ENCODE results near the gene PHRF1. TPM values are rescaled to one million over a fixed set of nuclear protein-coding genes. Genes with fewer than 3 reads are reported as not detected.
A peak's percentile ranks its signal among the peaks of the same experiment; 100 is the strongest.

PHRF1 gene
- total RNA-seq, 3 donors from 2014 or later (not counting 1 experiment from before 2014, with no cell fraction given), result 46.1 to 52.0 (median 46.9) TPM

DNA sequence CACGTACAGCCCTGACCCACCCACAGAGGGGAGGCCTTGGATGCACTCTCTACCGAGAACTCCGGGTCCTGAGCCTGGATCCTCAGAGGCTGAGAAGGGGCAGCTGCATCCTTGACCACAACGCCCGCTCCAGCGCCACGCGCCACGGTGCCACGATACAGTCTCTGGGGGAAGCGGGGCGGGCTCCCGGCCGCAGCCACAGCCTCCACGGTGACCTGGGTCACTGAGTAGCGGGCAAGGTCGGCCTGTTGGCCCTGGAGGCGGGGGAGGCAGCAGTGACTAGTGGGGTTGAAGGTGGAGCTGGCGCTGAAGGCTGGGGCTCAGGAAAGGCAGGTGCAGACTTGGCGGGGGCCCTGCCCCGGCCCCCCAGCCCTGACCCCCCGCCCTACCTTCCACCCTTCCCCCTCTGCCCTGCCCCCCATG is 43.4 kb downstream of the PHRF1 start:
- intact Hi-C loops (cut with micrococcal nuclease), result loop anchor here (5.0 to 10.0 kb wide), 2 partner anchors 42 to 105 kb away; partner anchors contain the start of gene PHRF1
- Mint-ChIP-seq H3K27ac (no peak overlapping the region), H3K4me1 (peaks cover 0 to 11% of the 10 kb centered on the region in 2 donors), H3K9me3 (no peaks in the 10 kb centered on the region), H3K36me3 (no peaks in the 10 kb centered on the region), H3K27me3 (ENCODE audit: low read depth in 2 of 2) (peaks cover 0 to 3% of the 10 kb centered on the region in 2 donors), H3K4me3 (no peak overlapping the region)
- 91% methylated on average over 18 of the region's 22 CpGs for WGBS (ENCODE audit: insufficient coverage)
- Histone ChIP-seq H3K9me3 (ENCODE audit: control insufficient read depth, insufficient read depth, low read length) (no peaks in the 10 kb centered on the region), H3K36me3 (ENCODE audit: control insufficient read depth, insufficient read depth, low read length) (peaks cover under 1% of the 10 kb centered on the region), H3K4me1 (ENCODE audit: control insufficient read depth, insufficient read depth, low read length) (peaks cover 20% of the 10 kb centered on the region), H3K27me3 (ENCODE audit: control insufficient read depth, insufficient read depth, low read length) (no peaks in the 10 kb centered on the region), H3K27ac (ENCODE audit: low read length) (no peak overlapping the region), H3K4me3 (ENCODE audit: low read length) (no peak overlapping the region)
- TF ChIP-seq, protein P1, sequence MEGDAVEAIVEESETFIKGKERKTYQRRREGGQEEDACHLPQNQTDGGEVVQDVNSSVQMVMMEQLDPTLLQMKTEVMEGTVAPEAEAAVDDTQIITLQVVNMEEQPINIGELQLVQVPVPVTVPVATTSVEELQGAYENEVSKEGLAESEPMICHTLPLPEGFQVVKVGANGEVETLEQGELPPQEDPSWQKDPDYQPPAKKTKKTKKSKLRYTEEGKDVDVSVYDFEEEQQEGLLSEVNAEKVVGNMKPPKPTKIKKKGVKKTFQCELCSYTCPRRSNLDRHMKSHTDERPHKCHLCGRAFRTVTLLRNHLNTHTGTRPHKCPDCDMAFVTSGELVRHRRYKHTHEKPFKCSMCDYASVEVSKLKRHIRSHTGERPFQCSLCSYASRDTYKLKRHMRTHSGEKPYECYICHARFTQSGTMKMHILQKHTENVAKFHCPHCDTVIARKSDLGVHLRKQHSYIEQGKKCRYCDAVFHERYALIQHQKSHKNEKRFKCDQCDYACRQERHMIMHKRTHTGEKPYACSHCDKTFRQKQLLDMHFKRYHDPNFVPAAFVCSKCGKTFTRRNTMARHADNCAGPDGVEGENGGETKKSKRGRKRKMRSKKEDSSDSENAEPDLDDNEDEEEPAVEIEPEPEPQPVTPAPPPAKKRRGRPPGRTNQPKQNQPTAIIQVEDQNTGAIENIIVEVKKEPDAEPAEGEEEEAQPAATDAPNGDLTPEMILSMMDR (IDR thresholded peaks at IDR 0.05), result no peak
- DNase-seq (no peak), ATAC-seq (no peak)

DNA sequence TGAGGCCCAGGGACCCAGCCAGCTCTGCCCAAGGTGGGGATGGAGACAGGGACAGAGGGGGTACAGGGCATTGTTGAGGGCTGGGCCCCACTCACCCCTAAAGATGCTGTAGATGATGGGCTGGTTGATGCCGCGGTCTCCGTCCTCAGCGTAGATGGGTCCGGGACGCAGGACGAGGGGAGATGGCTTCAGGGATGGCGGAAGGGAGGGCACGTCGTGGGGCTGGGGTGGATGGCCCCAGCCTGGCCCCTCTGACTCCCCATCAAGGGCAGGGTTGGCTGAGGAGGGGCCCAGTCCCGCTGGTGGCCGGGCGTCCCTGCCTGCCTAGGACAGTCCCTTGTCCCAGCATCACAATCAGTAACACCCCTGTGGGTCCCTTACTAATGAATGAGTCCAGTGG is 43.9 kb downstream of the PHRF1 start:
- ATAC-seq (no peak), DNase-seq (no peak)
- Histone ChIP-seq H3K27ac (ENCODE audit: low read length) (no peak overlapping the region), H3K9me3 (ENCODE audit: control insufficient read depth, insufficient read depth, low read length) (no peaks in the 10 kb centered on the region), H3K4me3 (ENCODE audit: low read length) (no peak overlapping the region), H3K4me1 (ENCODE audit: control insufficient read depth, insufficient read depth, low read length) (peaks cover 15% of the 10 kb centered on the region), H3K36me3 (ENCODE audit: control insufficient read depth, insufficient read depth, low read length) (no peaks in the 10 kb centered on the region), H3K27me3 (ENCODE audit: control insufficient read depth, insufficient read depth, low read length) (no peaks in the 10 kb centered on the region)
- Mint-ChIP-seq H3K4me1 (peaks cover 0 to 11% of the 10 kb centered on the region in 2 donors), H3K4me3 (no peak overlapping the region), H3K36me3 (no peaks in the 10 kb centered on the region), H3K27ac (no peak overlapping the region), H3K9me3 (no peaks in the 10 kb centered on the region), H3K27me3 (ENCODE audit: low read depth in 2 of 2) (peaks cover 0 to 3% of the 10 kb centered on the region in 2 donors)
- TF ChIP-seq, protein P1 (IDR thresholded peaks at IDR 0.05), result no peak
- WGBS (ENCODE audit: insufficient coverage), result 92% methylated on average over 13 of the region's 13 CpGs
- intact Hi-C loops (cut with micrococcal nuclease), result no loop called here

DNA sequence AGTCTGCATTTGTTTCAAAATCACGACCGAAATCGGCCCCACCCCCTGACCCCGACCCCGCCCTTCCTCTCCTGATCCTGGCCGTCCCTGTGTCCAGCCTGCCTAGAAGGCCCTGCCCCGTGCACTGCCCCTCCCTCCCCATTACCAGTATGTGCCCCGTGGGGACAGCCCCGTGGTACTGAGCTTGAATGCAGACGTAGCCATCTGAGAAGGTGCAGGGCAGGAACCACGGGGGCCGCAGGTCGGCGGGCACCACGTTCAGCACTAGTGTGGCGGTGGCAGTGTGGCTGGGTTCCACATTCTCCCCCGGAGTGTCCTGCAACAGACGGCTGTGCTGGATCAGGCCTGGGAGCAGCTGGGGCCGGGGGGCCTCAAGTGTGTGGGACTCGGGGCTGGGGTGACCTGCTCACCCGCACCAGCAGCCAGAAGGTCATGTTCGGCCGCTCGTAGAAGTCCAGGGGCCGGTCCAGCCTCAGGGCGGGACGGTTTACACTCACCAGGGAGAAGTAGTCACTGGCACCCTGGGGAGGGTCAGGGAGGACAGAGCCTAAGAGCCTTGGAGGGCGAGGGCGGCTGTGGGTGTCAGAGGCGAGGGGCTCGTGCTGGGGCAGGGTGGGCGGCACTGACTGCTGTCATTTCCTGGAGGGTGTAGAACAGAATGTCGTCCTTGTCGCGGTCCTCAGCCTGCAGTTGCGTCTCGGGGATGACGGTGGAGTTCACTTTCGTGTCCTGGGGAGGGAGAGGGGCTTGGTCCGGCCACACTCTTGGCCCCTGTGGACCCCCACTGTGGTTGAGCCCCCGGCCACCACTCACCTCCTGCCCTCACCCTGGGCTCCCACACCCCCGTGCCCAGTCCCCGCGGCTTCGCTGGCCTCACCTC is 44.9 kb downstream of the PHRF1 start:
- H3K27me3 ChIP-seq (ENCODE audit: control insufficient read depth, insufficient read depth, low read length), result peaks cover 4% of the 10 kb centered on the region
- H3K4me1 ChIP-seq (ENCODE audit: control insufficient read depth, insufficient read depth, low read length), result peaks cover 10% of the 10 kb centered on the region
- H3K36me3 Mint-ChIP-seq, result no peaks in the 10 kb centered on the region
- TF ChIP-seq, protein P1 (IDR thresholded peaks at IDR 0.05), result no peak
- peak in 1 of 3 donors; percentile 14 for ATAC-seq
- H3K36me3 ChIP-seq (ENCODE audit: control insufficient read depth, insufficient read depth, low read length), result no peaks in the 10 kb centered on the region
- H3K4me3 Mint-ChIP-seq, result no peak overlapping the region
- H3K4me1 Mint-ChIP-seq, result peaks cover 0 to 8% of the 10 kb centered on the region in 2 donors
- H3K27me3 Mint-ChIP-seq (ENCODE audit: low read depth in 2 of 2), result peaks cover 0 to 3% of the 10 kb centered on the region in 2 donors
- no peak overlapping the region for H3K4me3 ChIP-seq (ENCODE audit: low read length)
- H3K27ac ChIP-seq (ENCODE audit: low read length), result no peak overlapping the region
- H3K9me3 ChIP-seq (ENCODE audit: control insufficient read depth, insufficient read depth, low read length), result no peaks in the 10 kb centered on the region
- H3K9me3 Mint-ChIP-seq, result no peaks in the 10 kb centered on the region
- WGBS (ENCODE audit: insufficient coverage), result 82% methylated on average over 45 of the region's 45 CpGs
- no peak overlapping the region for H3K27ac Mint-ChIP-seq
- no peak for DNase-seq
- intact Hi-C loops (cut with micrococcal nuclease), result no loop called here

Data from natural killer cell (primary cell).